Measurements from ENCODE around the gene GLP1R.

DNA sequence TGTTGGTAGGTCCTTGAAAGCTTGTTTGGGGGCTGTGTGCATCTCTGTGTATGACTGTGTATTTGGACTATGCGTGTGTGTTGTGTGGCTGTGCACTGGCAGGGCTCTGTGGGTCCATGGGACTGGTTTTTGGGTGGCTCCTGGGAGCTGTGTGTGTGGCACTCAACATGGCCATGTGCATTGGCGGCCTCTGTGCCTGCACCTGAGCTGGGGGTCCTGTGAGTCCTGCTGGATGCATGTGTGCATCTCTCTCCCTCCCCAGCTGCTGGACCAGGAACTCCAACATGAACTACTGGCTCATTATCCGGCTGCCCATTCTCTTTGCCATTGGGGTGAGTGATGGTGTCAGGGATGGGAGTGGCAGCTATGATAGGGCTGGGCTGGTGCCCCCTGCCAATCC, 30.1 kb downstream of the GLP1R start:
- TF ChIP-seq CTCF (IDR thresholded peaks at IDR 0.05) (no peak), POLR2A (IDR thresholded peaks at IDR 0.05; ENCODE audit: low read depth) (no peak)

Measured in esophagus muscularis mucosa (tissue), 3 donors.